ENCODE data around the gene PPAN.

GRCh38 chr19:10109528-10109927 is 3.4 kb downstream of the PPAN start:
- TF ChIP-seq CTCF (IDR thresholded peaks at IDR 0.05 in 8 of 11, conservative IDR thresholded peaks at IDR 0.05 in 3 of 11) (no peak), POLR2A (IDR thresholded peaks at IDR 0.05) (no peak), POLR2AphosphoS5 (IDR thresholded peaks at IDR 0.05) (no peak)
